Vagina (tissue), 2 donors: Measurements from ENCODE around the gene PLEKHM3.

ENCODE experiments used
- POLR2AphosphoS5 ChIP-seq, 2 donors: sonication (generic); formaldehyde crosslinking; IDR thresholded peaks; one replicate each; pipeline ENCODE4 v1.9.0; 2017; ENCODE audit warnings: antibody characterized with exemption in 2 of 2, mild to moderate bottlenecking in 2 of 2, low read depth in 1 of 2; ENCODE audit not compliant: insufficient read depth in 1 of 2
- TF ChIP-seq, protein P1 (sequence below), 3 experiments: fragments of 450-650 bp in 2 of 3; fragments of 200-600 bp in 1 of 3; sonication (generic) in 1 of 3; IDR thresholded peaks; one replicate each; pipeline ENCODE4 v1.5.1; 2017 to 2019; ENCODE audit warnings: antibody characterized with exemption in 3 of 3, mild to moderate bottlenecking in 2 of 3, moderate library complexity in 2 of 3

DNA sequence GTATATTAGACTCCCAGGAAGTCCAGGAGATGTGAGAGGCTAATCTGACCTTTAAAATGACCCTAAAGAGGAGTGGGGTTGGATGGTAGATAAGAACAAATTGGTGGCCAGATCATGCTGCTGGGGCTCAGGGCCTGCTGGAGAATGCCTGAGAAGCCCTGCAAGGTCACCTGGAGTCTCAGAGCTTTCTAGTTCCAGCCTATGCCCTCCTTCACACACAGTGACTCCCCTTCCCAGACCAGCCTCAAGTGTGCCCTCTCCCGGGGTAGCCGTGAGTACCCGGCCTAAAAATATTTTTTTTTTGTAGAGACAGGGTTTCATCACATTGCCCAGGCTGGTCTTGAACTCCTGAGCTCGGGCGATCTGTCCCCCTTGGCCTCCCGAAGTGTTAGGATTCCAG lies 211.4 kb downstream of the PLEKHM3 start:
- no peak for TF ChIP-seq POLR2AphosphoS5 (IDR thresholded peaks at IDR 0.05; ENCODE audit: insufficient read depth in 1 of 2, low read depth in 1 of 2)
- TF ChIP-seq, protein P1, sequence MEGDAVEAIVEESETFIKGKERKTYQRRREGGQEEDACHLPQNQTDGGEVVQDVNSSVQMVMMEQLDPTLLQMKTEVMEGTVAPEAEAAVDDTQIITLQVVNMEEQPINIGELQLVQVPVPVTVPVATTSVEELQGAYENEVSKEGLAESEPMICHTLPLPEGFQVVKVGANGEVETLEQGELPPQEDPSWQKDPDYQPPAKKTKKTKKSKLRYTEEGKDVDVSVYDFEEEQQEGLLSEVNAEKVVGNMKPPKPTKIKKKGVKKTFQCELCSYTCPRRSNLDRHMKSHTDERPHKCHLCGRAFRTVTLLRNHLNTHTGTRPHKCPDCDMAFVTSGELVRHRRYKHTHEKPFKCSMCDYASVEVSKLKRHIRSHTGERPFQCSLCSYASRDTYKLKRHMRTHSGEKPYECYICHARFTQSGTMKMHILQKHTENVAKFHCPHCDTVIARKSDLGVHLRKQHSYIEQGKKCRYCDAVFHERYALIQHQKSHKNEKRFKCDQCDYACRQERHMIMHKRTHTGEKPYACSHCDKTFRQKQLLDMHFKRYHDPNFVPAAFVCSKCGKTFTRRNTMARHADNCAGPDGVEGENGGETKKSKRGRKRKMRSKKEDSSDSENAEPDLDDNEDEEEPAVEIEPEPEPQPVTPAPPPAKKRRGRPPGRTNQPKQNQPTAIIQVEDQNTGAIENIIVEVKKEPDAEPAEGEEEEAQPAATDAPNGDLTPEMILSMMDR (IDR thresholded peaks at IDR 0.05) = no peak
